ENCODE results near the gene DNAJC7.

- TF ChIP-seq CTCF (IDR thresholded peaks at IDR 0.05; ENCODE audit: low read depth, low read length, poor library complexity, severe bottlenecking) (no peak), EZH2phosphoT487 (IDR thresholded peaks at IDR 0.05; ENCODE audit: borderline replicate concordance, low read length) (no peak)
These were observed 23.6 kb upstream of the DNAJC7 start for GRCh38 chr17:42040818-42041217.
